GM04504 (cell line): ENCODE results near the gene SPCS2.
A peak's percentile ranks its signal among the peaks of the same experiment; 100 is the strongest.
"Not testable (repeated sequence)": the region's sequence is repeated elsewhere in the genome, so short reads cannot be mapped to it uniquely, and the experiment has no call there.

Experiments used
- DNase-seq: peaks from one replicate; pipeline ENCODE4 v3.0.0-alpha.2; 2012; ENCODE audit warnings: low read depth

Gene SPCS2

GRCh38 chr11:74950374-74950969 lies 1.4 kb downstream of the SPCS2 start:
- DNase-seq, result no peak

- no peak for DNase-seq
Measured at GRCh38 chr11:74951226-74951625, 2.2 kb downstream of the SPCS2 start.

DNA sequence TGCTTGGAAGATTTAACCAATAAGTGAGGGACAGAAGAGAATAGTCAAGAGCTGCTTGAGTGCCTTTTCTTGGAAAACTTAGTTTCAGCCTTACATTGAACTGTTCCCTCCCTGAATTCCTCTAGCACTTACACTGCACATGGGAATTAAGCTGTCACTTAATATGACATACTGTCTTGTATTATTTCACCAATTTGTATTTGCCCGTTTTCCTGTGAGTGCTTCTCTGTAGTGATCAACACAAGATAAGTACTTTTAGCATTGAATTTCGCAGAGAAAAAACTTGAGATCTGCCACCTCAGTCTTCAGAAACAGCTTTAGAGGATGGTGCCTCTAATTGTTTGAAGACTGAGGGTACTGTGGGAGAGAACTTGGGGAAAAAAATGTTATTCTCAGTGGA lies 3.7 kb downstream of the SPCS2 start:
- DNase-seq, result no peak

DNA sequence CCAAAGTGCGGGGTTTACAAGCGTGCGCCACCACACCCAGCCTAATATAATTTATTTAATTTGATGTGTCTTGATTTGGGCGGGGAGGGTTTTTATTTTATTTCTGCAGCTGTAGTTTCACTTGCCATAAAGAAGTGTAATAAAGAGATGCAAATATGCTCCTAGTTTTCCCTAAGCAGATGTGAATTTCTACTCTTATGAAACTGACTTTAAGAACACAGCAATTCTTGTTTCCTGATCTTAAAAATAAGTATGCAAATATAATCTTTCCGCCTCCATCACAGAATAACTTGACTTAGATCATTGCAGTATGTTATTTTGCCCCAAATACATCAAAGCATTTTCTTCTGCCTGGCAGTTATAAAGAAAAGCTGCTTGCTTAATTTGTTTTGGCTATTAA lies 4.4 kb downstream of the SPCS2 start:
- no peak for DNase-seq

GRCh38 chr11:74954199-74954598 lies 5.1 kb downstream of the SPCS2 start:
- no peak for DNase-seq

DNA sequence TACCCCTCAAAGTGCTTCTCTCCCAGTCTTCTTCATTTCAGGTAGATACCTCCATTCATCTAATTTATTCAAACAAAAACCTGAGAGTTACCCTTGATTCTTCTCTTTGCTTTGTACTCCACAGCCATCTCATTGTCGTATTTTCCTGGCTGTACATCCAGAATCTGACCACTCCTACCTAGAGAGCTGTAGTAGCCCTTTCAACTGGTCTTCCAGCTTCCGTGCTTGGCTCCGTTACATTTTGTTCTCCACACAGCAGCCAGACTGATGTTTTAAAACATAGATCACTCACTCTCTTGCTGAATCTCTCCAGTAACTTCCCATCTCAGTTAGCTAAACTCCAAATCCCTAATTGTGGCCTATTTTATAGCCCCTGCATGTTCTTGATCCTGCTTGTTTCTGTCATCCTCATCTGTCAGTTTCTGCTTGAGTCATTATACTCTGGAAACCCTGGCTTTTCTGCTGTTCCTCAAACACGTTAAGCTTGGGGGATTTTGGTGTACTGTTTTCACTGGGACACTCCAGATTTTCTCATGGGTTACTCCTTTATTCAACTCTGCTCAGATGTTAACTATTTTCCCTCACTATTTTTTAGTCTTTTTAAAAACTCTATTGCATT lies 7.4 kb downstream of the SPCS2 start:
- DNase-seq, result no peak

GRCh38 chr11:74957937-74958629 lies 9.0 kb downstream of the SPCS2 start:
- DNase-seq, result no peak

GRCh38 chr11:74960128-74960527 lies 11.1 kb downstream of the SPCS2 start:
- DNase-seq, result not testable (repeated sequence)

GRCh38 chr11:74966651-74967050 lies 17.6 kb downstream of the SPCS2 start:
- DNase-seq, result no peak

DNA sequence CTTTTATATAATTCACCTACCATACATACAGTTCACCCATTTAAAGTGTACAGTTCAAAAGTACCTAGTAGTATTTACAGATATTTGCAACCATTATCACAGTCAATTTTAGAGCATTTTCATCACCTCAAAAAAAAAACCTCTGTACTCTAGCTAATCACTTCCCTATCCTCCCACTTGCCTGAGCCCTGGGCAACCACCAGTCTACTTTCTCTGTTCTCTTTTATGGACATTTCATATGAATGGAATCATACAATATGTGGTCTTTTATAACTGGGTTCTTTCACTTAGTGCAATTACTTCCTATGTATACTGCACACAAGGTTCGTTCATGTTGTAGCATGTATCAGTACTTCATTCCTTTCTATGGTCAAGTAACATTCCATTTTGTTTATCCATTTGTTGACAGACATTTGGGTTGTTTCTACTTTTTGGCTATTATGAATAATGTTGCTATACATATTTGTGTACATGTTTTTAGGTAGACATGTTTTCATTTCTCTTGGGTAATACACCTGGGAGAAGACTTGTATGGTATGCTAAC lies 21.9 kb downstream of the SPCS2 start:
- no peak for DNase-seq

DNA sequence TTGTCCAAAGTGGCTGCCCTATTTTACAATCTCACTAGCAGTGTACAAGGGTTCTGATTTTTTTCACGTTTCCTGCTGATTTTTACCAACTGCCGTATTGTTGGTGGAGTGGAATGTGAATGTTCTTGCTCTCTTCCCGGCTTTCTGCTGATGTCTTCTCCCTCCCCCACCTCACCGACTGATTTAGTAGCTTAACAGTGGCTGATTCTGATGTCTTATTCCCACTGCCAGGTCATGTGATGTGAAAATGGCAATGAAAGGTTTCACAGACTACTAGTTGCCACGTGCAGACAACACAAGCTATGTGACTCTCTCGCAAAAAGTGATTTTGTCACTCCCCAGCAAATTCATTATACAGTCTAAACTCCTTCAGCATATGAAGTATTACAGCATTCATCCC lies 22.4 kb downstream of the SPCS2 start:
- DNase-seq, result no peak

DNA sequence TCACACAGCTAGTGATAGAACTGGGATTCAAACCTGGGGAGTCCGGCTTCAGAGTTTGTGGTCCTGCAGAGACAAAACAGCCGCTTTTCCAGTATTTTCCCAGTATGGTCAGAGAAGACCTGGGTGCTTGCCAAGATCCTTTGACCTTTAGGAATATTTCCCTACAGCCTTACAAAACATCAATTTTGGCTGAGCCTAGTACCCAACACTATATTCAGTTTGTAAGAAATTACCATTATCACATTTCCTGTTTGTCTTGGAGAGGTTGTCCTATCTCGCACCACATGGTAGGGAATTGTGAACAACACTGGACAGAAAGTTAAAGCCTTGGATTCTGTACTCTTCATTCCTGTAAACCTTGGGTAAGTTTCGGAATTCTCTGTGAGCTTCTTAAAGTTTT lies 29.0 kb downstream of the SPCS2 start:
- no peak for DNase-seq

DNA sequence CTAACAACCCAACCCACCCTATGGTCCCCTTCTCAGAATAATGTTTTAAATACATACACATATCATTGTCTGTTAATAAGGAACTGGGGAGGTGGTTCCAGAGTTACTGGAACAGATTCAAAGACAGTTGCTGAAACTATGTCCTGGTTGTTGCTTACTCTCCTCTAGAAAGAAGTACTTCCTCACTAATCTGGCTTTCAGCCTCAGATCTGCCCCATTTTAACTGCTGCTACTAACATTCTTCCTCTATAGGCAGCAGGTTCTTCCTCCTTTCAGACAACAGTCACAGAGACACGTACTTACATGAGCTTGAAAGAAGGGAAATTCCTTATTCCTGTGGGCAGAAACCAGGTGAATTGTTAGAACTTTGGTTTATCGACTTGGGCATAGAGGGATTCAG lies 31.6 kb downstream of the SPCS2 start:
- no peak for DNase-seq

DNA sequence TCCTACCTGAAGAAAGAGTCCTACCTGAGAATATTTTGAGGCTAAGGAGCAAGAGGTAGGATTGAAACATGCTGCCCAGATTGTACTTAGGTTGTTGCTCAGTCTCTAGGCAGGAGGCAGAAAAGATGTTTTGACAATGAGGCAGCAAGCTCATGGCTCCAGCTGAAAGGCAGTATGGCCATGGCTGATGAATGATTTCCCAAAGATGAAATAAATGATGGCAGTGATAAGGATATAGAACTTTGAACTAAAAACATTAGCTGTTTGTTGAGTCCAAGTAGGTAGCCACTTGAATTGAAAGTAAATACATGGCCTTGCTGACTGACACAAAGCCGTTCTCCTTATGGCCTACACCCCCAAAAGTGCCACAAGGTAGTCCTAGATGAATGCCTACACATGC lies 32.8 kb downstream of the SPCS2 start:
- no peak for DNase-seq

GRCh38 chr11:74984070-74984469 lies 35.0 kb downstream of the SPCS2 start:
- DNase-seq, result no peak

DNA sequence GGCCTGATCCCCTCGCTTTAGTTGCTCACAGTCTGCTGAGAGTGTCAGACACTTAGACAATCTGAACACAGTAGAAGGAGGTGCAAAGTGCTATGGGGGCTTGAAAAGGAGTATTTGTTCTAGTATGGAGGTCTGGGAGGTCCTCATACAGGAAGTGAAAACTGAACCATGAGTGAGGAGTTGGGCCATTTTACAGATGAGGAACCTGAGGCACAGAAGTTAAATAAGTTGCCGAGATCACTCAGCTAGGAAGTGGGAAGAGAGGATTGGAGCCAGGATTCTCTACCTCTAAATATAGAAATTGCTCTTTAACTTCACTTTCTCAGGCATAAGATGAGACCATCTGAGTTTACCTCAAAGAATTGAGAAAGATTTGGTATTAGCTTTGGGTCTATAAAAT lies 35.7 kb downstream of the SPCS2 start:
- DNase-seq, result no peak

DNA sequence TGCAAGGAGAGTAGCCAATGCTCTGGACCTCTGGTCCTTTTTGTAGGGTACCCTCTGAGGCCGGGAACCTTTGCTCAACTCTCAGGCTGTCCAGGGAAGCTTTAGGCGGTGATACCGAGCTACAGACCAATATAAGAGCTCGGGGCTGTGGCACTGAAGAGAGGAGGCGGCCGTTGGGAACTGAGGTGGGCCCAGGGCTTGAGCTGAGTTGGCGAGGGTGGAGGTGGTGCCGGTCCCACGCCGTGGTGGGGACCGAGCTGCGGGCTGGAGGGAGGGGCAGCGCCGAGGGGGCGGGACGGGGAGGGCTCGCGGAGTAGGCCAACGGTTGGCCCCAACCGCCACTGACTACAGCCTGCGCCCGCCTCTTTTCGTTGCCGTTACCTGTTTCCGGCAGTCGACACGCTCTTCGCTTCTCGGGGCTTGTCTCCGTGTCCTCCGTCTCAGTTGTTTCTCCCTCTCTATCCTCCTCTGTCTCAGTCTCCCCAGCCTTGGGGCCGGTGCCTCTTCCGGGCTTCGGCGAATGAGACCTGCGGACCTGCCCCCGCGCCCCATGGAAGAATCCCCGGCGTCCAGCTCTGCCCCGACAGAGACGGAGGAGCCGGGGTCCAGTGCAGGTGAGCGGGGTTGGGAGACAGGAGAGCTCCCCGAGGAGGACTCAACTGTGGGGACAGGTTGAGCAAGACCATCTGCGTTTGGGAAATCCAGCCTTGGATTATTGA lies 39.6 kb downstream of the SPCS2 start, which contains the start of gene NEU3:
Gene NEU3 (plus strand): TSS at position 393 of the 719 bp plus-strand sequence. CDS start 128 bp downstream, at position 521.
- peak; percentile 43 for DNase-seq

DNA sequence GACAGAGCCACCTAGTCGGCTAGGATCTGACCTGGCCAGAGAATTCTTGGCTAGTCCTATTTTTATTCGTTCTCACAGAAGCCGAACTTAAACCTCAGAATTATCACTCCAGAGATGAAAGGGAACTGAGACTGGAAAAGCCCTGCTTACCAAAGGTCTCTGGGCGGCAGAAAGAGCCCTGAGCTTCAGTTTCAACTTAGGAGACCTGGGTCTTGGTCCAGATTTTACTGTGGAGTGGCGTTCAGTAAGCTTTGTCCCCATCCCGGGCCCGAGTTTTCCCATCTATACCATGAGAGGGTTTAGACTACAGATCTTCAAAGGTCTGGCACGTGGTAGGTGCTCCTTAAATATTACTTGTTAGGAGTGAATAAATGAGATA lies 40.2 kb downstream of the SPCS2 start:
- no peak for DNase-seq

DNA sequence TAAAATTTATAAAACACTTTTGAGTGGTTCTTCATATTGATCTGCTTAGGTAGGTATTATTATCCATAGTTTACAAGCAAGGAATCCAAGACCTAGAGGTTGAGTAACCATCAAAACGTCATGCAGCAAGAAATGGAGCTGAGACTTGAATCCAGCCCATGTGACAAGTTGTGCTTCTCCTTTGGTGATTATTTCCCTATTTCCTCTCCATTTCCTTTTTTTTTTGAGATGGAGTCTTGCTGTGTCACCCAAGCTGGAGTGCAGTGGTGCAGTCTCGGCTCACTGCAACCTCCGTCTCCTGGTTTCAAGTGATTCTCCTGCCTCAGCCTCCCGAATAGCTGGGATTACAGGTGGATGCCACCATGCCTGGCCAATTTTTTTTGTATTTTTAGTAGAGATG lies 41.1 kb downstream of the SPCS2 start:
- DNase-seq, result not testable (repeated sequence)

DNA sequence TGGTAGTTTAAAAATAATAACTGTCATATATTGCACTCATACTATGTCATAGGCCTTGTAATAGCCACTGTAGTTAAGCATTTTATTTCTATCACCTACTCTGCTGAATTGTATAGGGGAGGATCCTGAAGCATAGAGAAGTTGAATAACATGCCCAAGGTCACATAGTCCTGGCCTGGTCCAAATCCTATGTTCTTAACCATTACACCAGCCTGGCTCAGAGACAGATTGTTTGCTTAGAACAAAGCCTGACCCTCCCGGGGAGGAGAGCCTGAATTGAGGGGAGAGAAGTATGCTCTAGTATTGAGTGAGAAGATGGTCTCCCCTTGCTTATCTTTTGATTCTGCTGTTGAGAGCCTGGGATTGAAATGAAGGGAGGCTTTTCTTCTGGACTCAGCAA lies 41.9 kb downstream of the SPCS2 start:
- DNase-seq, result no peak

- DNase-seq, result no peak
Measured at GRCh38 chr11:74992852-74993251, 43.8 kb downstream of the SPCS2 start.

DNA sequence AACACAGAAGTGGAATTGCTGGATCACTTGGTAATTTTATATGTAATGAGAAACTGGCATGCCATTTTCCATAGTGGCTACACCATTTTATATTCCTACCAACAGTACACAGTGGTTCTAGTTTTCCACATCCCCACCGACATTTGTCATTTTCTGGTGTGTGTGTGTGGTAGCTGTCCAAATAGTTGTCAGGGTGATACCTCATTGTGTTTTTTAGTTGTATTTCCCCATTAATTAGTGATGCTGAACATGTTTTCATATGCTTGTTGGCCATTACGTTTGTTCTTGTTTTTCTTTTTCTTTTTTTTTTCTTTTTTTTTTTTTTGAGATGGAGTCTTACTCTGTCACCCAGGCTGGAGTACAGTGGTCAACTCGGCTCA lies 51.9 kb downstream of the SPCS2 start:
- DNase-seq, result no peak

- DNase-seq, result no peak
Measured at GRCh38 chr11:75001686-75002085, 52.6 kb downstream of the SPCS2 start.
